Measurements from ENCODE around the gene LCT.

The LCT gene

GRCh38 chr2:135845997-135846396, 9.0 kb upstream of the LCT start:
- H3K4me3 ChIP-seq (ENCODE audit: low read depth, low read length) = no peak overlapping the region
- TF ChIP-seq, protein P1, sequence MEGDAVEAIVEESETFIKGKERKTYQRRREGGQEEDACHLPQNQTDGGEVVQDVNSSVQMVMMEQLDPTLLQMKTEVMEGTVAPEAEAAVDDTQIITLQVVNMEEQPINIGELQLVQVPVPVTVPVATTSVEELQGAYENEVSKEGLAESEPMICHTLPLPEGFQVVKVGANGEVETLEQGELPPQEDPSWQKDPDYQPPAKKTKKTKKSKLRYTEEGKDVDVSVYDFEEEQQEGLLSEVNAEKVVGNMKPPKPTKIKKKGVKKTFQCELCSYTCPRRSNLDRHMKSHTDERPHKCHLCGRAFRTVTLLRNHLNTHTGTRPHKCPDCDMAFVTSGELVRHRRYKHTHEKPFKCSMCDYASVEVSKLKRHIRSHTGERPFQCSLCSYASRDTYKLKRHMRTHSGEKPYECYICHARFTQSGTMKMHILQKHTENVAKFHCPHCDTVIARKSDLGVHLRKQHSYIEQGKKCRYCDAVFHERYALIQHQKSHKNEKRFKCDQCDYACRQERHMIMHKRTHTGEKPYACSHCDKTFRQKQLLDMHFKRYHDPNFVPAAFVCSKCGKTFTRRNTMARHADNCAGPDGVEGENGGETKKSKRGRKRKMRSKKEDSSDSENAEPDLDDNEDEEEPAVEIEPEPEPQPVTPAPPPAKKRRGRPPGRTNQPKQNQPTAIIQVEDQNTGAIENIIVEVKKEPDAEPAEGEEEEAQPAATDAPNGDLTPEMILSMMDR (IDR thresholded peaks at IDR 0.05; ENCODE audit: borderline replicate concordance, insufficient read depth, low read depth, low read length) = no peak

DNA sequence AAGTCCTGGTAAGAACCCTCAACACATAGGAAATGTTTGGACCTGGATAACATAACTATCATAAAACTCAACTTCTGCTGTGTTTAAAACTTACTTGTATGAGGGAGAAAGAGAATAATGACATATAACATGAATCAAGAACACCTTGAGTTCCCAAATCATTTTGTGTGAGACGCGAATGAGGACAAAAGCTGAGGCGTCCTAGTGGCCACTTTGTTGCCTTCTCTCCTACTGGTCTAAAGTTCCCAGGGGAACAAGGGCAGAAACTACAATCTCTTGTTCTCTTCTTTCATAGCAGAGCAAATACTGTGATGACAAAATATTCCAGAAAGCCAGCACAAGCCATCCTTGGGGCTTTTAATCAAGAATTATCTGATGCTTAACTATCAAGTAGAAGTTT, 8.3 kb upstream of the LCT start:
- H3K4me3 ChIP-seq (ENCODE audit: low read depth, low read length) = no peak overlapping the region
- TF ChIP-seq, protein P1 (IDR thresholded peaks at IDR 0.05; ENCODE audit: borderline replicate concordance, insufficient read depth, low read depth, low read length) = no peak

- TF ChIP-seq, protein P1 (IDR thresholded peaks at IDR 0.05; ENCODE audit: borderline replicate concordance, insufficient read depth, low read depth, low read length) = no peak
- no peak overlapping the region for H3K4me3 ChIP-seq (ENCODE audit: low read depth, low read length)
These were observed 7.4 kb upstream of the LCT start for GRCh38 chr2:135844301-135844895.

- no peak overlapping the region for H3K4me3 ChIP-seq (ENCODE audit: low read depth, low read length)
- TF ChIP-seq, protein P1 (IDR thresholded peaks at IDR 0.05; ENCODE audit: borderline replicate concordance, insufficient read depth, low read depth, low read length) = no peak
These were observed 6.7 kb upstream of the LCT start for GRCh38 chr2:135843671-135844070.

DNA sequence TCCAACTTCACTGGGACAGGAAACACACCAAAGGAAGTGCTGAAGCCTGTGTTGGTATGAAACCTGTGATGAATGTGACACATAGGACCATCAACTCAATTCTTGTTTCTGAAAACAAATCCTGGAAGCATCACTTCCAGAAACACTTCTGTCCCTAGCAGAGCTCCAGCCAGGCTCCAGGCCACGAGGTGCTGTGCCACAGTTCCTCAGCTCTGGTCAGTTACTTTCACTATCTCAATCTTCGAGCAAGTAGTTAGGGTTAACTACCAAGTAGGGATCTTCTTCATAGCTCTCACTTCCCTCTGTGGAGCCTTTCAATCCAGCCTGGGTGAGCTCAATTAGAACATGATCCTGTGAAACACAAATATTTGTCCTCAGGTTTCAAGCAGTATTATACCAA, 3.6 kb upstream of the LCT start:
- H3K4me3 ChIP-seq (ENCODE audit: low read depth, low read length) = no peak overlapping the region
- TF ChIP-seq, protein P1 (IDR thresholded peaks at IDR 0.05; ENCODE audit: borderline replicate concordance, insufficient read depth, low read depth, low read length) = no peak

DNA sequence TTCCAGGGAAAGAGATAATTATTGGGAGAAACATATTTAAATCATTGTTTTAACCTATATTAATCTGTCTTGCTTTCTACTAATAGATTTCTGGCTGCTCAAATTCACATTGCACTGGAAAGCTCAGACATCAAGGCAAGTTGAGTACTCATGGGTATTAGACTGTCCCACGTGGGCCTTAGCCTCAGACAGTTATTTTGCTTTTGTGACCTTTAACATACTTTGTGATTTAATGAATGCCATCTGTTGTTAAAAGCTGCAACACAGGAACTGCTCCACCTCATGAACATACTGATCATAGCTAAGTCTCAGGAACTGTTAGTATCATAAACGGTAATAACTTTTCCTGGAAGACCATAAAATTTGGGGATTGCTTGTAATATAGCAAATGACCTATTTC, 2.7 kb upstream of the LCT start:
- no peak overlapping the region for H3K4me3 ChIP-seq (ENCODE audit: low read depth, low read length)
- TF ChIP-seq, protein P1 (IDR thresholded peaks at IDR 0.05; ENCODE audit: borderline replicate concordance, insufficient read depth, low read depth, low read length) = no peak

DNA sequence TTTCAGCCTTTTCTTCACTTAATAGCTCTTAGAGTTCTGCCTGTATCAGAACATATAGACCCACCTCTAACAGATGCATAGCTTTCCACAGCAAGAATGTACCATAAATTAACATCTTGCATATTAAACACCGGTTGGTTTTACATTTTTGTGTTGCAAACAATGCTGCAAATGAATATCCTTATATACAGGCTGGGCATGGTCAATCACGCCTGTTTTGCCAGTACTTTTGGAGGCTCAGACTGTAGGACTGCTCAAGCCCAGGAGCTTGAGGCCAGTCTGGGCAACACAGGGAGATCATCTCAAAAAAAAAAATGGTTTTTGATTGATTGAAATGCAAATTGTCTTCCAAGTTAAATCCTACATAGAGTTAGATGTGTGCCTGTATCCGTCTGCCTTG, 1.5 kb upstream of the LCT start:
- H3K4me3 ChIP-seq (ENCODE audit: low read depth, low read length) = no peak overlapping the region
- TF ChIP-seq, protein P1 (IDR thresholded peaks at IDR 0.05; ENCODE audit: borderline replicate concordance, insufficient read depth, low read depth, low read length) = no peak
